ENCODE data around the gene ALK.

Gene ALK

GRCh38 chr2:29444150-29444549 is 477.2 kb downstream of the ALK start:
- TF ChIP-seq CTCF (IDR thresholded peaks at IDR 0.05), result no peak

GRCh38 chr2:29443627-29444026 is 477.8 kb downstream of the ALK start:
- TF ChIP-seq CTCF (IDR thresholded peaks at IDR 0.05), result no peak

- no peak for TF ChIP-seq CTCF (IDR thresholded peaks at IDR 0.05)
These were observed 478.2 kb downstream of the ALK start for GRCh38 chr2:29443151-29443550.

GRCh38 chr2:29440921-29441623 is 480.3 kb downstream of the ALK start:
- no peak for TF ChIP-seq CTCF (IDR thresholded peaks at IDR 0.05)

- TF ChIP-seq CTCF (IDR thresholded peaks at IDR 0.05), result no peak
These were observed 487.5 kb downstream of the ALK start for GRCh38 chr2:29433920-29434319.

- TF ChIP-seq CTCF (IDR thresholded peaks at IDR 0.05), result no peak
These were observed 488.3 kb downstream of the ALK start for GRCh38 chr2:29433128-29433527.

GRCh38 chr2:29431485-29431884 is 489.9 kb downstream of the ALK start:
- no peak for TF ChIP-seq CTCF (IDR thresholded peaks at IDR 0.05)

Measured in LNCAP (cell line).